ENCODE data around the gene BCAP31. TPM values are rescaled to one million over a fixed set of nuclear protein-coding genes. Genes with fewer than 3 reads are reported as not detected.

Gene BCAP31
- total RNA-seq, 1 donor from 2014 or later: 144 TPM

DNA sequence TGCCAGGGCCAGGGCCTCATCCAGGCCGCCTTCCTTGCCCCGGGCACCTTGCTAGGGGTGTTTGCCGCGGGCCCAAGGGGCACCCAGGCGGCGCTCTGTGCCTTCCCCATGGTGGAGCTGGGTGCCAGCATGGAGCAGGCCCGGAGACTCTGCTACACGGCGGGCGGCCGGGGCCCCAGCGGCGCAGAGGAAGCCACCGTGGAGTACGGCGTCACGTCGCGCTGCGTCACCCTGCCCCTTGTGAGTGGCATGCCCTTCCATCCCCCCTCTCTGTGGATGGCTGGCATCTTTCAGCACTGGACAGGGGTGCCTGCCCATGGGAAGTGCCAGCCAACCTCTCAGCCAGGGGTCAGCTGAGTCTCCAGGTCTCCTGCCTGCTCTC lies 43.5 kb upstream of the BCAP31 start:
- Mint-ChIP-seq H3K4me3 (ENCODE audit: unreplicated experiment) (no peak overlapping the region), H3K27ac (ENCODE audit: unreplicated experiment) (no peak overlapping the region), H3K36me3 (ENCODE audit: low read depth) (peaks cover 2% of the 10 kb centered on the region), H3K4me1 (ENCODE audit: low read depth) (peaks cover 11% of the 10 kb centered on the region), H3K9me3 (ENCODE audit: low read depth) (no peaks in the 10 kb centered on the region), H3K27me3 (ENCODE audit: low read depth) (no peaks in the 10 kb centered on the region)
- no peak for DNase-seq (ENCODE audit: low spot score)
- TF ChIP-seq, protein P1, sequence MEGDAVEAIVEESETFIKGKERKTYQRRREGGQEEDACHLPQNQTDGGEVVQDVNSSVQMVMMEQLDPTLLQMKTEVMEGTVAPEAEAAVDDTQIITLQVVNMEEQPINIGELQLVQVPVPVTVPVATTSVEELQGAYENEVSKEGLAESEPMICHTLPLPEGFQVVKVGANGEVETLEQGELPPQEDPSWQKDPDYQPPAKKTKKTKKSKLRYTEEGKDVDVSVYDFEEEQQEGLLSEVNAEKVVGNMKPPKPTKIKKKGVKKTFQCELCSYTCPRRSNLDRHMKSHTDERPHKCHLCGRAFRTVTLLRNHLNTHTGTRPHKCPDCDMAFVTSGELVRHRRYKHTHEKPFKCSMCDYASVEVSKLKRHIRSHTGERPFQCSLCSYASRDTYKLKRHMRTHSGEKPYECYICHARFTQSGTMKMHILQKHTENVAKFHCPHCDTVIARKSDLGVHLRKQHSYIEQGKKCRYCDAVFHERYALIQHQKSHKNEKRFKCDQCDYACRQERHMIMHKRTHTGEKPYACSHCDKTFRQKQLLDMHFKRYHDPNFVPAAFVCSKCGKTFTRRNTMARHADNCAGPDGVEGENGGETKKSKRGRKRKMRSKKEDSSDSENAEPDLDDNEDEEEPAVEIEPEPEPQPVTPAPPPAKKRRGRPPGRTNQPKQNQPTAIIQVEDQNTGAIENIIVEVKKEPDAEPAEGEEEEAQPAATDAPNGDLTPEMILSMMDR (IDR thresholded peaks at IDR 0.05): no peak

DNA sequence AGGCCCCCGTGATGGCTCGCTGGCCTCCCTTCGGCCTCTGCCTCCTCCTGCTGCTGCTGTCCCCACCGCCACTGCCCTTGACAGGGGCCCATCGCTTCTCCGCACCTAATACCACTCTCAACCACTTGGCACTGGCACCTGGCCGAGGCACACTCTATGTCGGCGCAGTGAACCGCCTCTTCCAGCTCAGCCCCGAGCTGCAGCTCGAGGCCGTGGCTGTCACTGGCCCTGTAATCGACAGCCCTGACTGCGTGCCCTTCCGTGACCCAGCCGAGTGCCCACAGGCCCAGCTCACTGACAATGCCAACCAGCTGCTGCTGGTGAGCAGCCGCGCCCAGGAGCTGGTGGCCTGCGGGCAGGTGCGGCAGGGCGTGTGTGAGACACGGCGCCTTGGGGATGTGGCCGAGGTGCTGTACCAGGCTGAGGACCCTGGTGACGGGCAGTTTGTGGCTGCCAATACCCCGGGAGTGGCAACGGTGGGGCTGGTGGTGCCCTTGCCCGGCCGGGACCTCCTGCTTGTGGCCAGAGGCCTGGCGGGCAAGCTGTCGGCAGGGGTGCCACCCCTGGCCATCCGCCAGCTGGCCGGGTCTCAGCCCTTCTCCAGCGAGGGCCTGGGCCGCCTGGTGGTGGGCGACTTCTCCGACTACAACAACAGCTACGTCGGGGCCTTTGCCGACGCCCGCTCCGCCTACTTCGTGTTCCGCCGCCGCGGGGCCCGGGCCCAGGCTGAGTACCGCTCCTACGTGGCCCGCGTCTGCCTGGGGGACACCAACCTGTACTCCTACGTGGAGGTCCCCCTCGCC lies 42.9 kb upstream of the BCAP31 start:
- Mint-ChIP-seq H3K36me3 (ENCODE audit: low read depth) (peaks cover 2% of the 10 kb centered on the region), H3K27ac (ENCODE audit: unreplicated experiment) (no peak overlapping the region), H3K4me1 (ENCODE audit: low read depth) (peaks cover 11% of the 10 kb centered on the region), H3K27me3 (ENCODE audit: low read depth) (no peaks in the 10 kb centered on the region), H3K9me3 (ENCODE audit: low read depth) (no peaks in the 10 kb centered on the region), H3K4me3 (ENCODE audit: unreplicated experiment) (no peak overlapping the region)
- TF ChIP-seq, protein P1 (IDR thresholded peaks at IDR 0.05): no peak
- peak; percentile 91 for DNase-seq (ENCODE audit: low spot score)

DNA sequence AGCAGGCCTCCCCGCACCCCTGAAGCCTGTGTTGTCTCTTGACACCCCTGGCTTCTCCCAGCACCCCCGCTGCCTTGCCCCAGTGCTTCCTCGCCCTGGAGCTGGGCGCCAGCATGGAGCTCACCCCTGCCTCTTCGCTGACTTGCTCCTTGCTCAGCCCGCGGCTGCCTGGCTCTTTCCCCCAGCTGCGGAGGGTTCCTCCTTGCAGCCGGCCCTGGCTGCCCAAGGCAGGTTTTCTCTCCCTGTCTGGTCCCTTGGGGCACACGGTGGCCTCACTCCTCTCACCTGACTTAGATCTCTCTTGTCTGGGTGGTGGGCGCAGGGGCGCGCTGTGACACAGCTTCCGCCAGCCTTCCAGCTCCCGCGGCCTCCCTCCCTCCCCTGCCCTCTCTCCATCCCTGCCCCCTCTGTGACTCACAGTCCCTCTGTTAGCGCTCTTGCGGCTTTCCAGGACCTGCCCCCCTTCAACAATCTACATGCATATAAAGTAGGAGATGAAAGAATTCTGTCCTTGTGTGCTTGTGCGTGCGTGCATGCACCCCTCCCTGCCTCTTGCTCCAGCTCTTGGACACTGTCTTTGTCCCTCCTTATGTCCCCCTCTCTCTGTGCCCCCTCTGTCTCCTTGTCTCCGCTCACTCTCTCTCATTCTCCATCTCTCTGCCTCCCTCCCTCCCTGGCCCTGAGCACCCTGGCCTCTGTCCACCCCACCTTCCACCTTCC lies 42.1 kb upstream of the BCAP31 start:
- no peaks in the 10 kb centered on the region for H3K27me3 Mint-ChIP-seq (ENCODE audit: low read depth)
- peaks cover 2% of the 10 kb centered on the region for H3K36me3 Mint-ChIP-seq (ENCODE audit: low read depth)
- H3K9me3 Mint-ChIP-seq (ENCODE audit: low read depth): no peaks in the 10 kb centered on the region
- DNase-seq (ENCODE audit: low spot score): no peak
- H3K4me1 Mint-ChIP-seq (ENCODE audit: low read depth): peaks cover 11% of the 10 kb centered on the region
- TF ChIP-seq, protein P1 (IDR thresholded peaks at IDR 0.05): no peak
- H3K27ac Mint-ChIP-seq (ENCODE audit: unreplicated experiment): peak overlapping the region; percentile 68
- H3K4me3 Mint-ChIP-seq (ENCODE audit: unreplicated experiment): peak overlapping the region; percentile 74

DNA sequence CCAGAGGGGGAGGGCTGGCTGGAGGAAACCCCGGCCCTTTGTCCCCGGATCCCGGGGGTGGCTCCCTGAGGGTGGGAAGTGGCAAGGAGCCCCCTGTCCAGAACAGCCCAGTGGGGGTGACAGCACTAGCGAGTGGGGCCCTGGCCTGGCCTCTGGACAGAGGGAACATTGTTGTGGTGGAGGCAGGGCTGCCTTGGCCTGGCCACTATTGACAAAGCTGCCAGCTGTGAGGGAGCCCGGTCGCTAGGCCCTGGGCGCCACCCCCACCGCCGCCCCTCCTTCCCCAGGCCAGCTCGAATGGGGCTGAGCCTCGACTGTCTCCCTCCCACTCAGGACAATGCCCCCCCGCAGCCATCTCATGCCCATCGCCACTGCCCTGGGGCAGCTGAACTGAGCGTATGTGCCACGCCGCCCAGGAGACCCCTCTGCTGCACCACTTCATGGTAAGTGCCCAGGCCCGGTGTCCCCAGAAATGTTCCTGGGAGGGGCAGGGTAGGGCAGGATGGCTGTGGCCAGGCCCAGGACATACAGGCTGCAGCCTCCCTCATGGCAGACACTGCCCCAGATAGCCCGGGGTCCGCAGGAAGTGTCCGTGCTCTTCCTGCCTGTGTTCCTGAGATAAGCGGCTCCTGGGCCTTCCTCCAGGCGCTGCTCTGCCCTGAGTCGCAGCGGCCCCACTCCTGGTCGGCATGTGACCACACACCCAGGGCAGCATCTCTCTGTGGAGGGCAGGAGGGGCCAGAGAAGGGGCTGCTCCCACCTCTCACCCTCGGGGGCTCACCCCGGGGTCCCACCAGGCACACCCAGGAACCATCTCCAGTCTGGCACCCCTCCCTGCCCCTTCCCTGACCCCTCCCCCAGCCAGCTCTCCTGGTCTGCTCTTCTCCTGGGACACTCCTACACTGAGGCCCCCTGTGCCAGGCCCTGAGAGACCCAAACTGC lies 41.2 kb upstream of the BCAP31 start:
- no peak for DNase-seq (ENCODE audit: low spot score)
- Mint-ChIP-seq H3K9me3 (ENCODE audit: low read depth) (no peaks in the 10 kb centered on the region), H3K27ac (ENCODE audit: unreplicated experiment) (peak overlapping the region; percentile 68)

More for the DNA sequence above, 41.2 kb upstream of the BCAP31 start:
- no peaks in the 10 kb centered on the region for H3K27me3 Mint-ChIP-seq (ENCODE audit: low read depth)
- H3K36me3 Mint-ChIP-seq (ENCODE audit: low read depth): peaks cover 2% of the 10 kb centered on the region
- TF ChIP-seq, protein P1 (IDR thresholded peaks at IDR 0.05): no peak
- peak overlapping the region; percentile 74 for H3K4me3 Mint-ChIP-seq (ENCODE audit: unreplicated experiment)
- peaks cover 11% of the 10 kb centered on the region for H3K4me1 Mint-ChIP-seq (ENCODE audit: low read depth)

All from chondrocyte (in vitro differentiated cells).